Central memory CD8-positive, alpha-beta T cell (primary cell): Measurements from ENCODE around the gene PSMG3.
"Not testable (repeated sequence)": the region's sequence is repeated elsewhere in the genome, so short reads cannot be mapped to it uniquely, and the experiment has no call there.

ENCODE experiments used
- ATAC-seq: fragments of 150-1000 bp; cut with Tn5 transposase; replicated peaks from 2 replicates; pipeline ENCODE4 v1.10.0; 2022; ENCODE audit warnings: mild to moderate bottlenecking, moderate FRiP score, moderate number of reproducible peaks; ENCODE audit not compliant: poor library complexity, severe bottlenecking; ENCODE audit errors: extremely low read depth
- DNase-seq, 2 donors: peaks; one replicate each; pipeline ENCODE4 v3.0.0; 2021; ENCODE audit warnings: low spot score in 2 of 2
- H3K27ac Mint-ChIP-seq: one replicate; pipeline ENCODE4 v1.8.0; 2022; ENCODE audit warnings: low read depth, mild to moderate bottlenecking, moderate library complexity, mixed read lengths
- H3K27me3 Mint-ChIP-seq: one replicate; pipeline ENCODE4 v1.8.0; 2022; ENCODE audit warnings: mixed read lengths
- H3K36me3 Mint-ChIP-seq: one replicate; pipeline ENCODE4 v1.8.0; 2022; ENCODE audit warnings: mild to moderate bottlenecking, moderate library complexity, mixed read lengths; ENCODE audit not compliant: insufficient read depth
- H3K4me1 Mint-ChIP-seq: one replicate; pipeline ENCODE4 v1.8.0; 2022; ENCODE audit warnings: mixed read lengths
- H3K4me3 Mint-ChIP-seq: one replicate; pipeline ENCODE4 v1.8.0; 2022; ENCODE audit warnings: mild to moderate bottlenecking, moderate library complexity, mixed read lengths
- H3K9me3 Mint-ChIP-seq: one replicate; pipeline ENCODE4 v1.8.0; 2022; ENCODE audit warnings: mixed read lengths

The PSMG3 gene

DNA sequence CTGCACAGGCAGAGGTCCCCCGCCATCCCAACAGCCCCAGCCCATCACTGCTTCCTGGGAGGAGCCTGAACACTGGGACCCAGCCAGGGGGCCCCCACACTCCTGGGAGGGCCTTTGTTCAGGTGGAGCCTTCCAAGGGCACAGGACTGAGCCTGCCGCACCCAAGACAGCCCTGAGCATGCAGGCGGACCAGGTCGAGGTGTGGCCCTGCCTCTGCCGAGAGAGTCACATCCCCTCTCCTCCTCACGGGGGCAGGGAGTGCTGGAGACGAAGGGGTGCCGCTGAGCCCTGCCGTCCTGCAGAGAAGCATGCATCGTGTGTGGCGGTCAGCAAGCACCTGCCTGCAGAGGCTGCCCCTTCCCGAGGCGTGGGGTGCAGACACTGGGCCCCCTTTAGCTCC is 46.6 kb downstream of the PSMG3 start:
- Mint-ChIP-seq H3K36me3 (peaks cover 2% of the 10 kb centered on the region), H3K9me3 (peaks cover 6% of the 10 kb centered on the region), H3K27me3 (peaks cover 40% of the 10 kb centered on the region), H3K4me3 (no peak overlapping the region), H3K4me1 (no peaks in the 10 kb centered on the region), H3K27ac (no peak overlapping the region)
- ATAC-seq: no peak
- no peak for DNase-seq

DNA sequence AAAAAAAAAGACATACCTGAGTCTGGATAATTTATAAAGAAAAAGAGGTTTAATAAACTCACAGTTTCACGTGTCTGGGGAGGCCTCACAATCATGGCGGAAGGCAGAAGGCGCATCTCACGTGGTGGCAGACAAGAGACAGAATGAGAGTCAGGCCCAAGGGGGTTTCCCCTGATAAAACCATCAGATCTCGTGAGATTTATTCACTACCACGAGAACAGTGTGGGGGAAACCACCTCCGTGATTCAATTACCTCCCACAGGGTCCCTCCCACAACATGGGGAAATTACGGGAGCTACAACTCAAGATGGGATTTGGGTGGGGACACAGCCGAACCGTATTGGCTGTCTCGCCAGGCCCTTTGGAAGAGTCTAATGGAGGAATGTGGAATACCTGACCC is 48.4 kb downstream of the PSMG3 start:
- Mint-ChIP-seq H3K36me3 (peaks cover 2% of the 10 kb centered on the region), H3K4me3 (no peak overlapping the region), H3K27ac (no peak overlapping the region), H3K27me3 (peaks cover 33% of the 10 kb centered on the region), H3K4me1 (no peaks in the 10 kb centered on the region), H3K9me3 (peaks cover 6% of the 10 kb centered on the region)
- no peak for DNase-seq
- no peak for ATAC-seq

DNA sequence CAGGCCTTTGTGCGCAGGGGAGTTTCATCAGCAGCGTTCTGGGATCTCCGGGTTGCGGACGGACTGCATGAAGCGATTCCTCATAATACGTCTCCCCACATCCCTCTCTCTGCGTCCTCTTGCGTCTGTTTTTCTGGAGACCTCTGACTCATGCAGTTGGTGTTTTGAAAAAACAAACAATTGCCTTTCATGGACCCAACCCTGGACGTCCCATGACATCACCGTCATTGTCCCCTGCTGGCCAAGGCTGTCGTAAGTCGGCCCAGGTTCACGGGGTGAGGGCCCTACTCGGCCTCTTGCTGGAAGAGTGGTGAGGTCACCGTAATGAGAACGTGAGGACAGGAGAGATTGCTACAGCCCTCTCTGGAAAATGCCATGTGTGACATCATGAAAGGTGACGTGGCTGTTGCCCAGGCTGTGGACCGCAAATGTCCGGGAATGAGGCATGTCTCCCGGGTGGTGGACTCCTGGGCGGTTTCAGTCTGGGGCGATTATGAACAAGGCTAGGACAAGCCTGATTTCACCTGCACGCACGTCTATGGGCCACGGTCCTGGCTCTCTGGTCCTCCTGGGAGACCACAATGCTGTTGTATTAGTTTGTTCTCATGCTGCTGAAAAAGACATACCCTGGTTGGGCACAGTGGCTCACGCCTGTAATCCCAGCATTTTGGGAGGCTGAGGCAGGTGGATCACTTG is 49.1 kb downstream of the PSMG3 start:
- ATAC-seq (no peak), DNase-seq (no peak)
- Mint-ChIP-seq H3K9me3 (peaks cover 6% of the 10 kb centered on the region), H3K4me1 (no peaks in the 10 kb centered on the region), H3K36me3 (peaks cover 2% of the 10 kb centered on the region), H3K4me3 (no peak overlapping the region), H3K27ac (no peak overlapping the region), H3K27me3 (peaks cover 25% of the 10 kb centered on the region)

DNA sequence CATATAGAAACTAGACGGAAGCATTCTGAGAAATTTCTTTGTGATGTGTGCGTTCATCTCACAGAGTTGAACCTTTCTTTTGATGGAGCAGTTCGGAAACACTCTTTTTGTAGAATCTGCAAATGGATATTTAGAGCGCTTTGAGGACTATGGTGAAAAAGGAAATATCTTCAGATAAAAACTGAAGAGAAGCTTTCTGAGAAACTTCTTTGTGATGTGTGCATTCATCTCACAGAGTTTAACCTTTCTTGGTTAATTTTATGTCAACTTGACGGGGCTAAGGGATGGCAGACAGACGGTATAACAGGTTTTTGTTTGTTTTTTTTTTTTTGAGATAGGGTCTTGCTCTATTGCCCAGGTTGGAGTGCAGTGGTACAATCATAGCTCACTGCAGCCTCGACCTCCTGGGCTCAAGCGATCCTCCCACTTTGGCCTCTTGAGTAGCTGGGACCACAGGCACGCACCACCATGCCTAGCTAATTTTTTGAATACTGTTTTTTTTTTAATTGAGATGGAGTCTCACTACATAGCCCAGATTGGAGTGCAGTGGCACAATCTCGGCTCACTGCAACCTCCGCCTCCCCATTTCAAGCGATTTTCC is 50.4 kb downstream of the PSMG3 start:
- ATAC-seq, H3K4me3 Mint-ChIP-seq, H3K27ac Mint-ChIP-seq, DNase-seq, H3K9me3 Mint-ChIP-seq, H3K4me1 Mint-ChIP-seq, H3K36me3 Mint-ChIP-seq: not testable (repeated sequence)
- H3K27me3 Mint-ChIP-seq: peaks cover 16% of the 10 kb centered on the region
